ENCODE results near the gene EPB41L1. TPM values are rescaled to one million over a fixed set of nuclear protein-coding genes. Genes with fewer than 3 reads are reported as not detected.

The EPB41L1 gene
- total RNA-seq, 1 donor from 2014 or later, result 16.7 TPM

GRCh38 chr20:36175475-36175995 is 21.0 kb downstream of the EPB41L1 start:
- Histone ChIP-seq H3K27ac (no peak overlapping the region), H3K9me3 (no peaks in the 10 kb centered on the region), H3K27me3 (no peaks in the 10 kb centered on the region), H3K36me3 (peaks cover 7 to 16% of the 10 kb centered on the region in 2 donors), H3K4me1 (no peaks in the 10 kb centered on the region), H3K4me3 (no peak overlapping the region)
- DNase-seq (ENCODE audit: low spot score in 2 of 2), result no peak
- TF ChIP-seq, protein P1, sequence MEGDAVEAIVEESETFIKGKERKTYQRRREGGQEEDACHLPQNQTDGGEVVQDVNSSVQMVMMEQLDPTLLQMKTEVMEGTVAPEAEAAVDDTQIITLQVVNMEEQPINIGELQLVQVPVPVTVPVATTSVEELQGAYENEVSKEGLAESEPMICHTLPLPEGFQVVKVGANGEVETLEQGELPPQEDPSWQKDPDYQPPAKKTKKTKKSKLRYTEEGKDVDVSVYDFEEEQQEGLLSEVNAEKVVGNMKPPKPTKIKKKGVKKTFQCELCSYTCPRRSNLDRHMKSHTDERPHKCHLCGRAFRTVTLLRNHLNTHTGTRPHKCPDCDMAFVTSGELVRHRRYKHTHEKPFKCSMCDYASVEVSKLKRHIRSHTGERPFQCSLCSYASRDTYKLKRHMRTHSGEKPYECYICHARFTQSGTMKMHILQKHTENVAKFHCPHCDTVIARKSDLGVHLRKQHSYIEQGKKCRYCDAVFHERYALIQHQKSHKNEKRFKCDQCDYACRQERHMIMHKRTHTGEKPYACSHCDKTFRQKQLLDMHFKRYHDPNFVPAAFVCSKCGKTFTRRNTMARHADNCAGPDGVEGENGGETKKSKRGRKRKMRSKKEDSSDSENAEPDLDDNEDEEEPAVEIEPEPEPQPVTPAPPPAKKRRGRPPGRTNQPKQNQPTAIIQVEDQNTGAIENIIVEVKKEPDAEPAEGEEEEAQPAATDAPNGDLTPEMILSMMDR (IDR thresholded peaks at IDR 0.05), result no peak
- intact Hi-C loops (cut with DNase I), result no loop called here

- Histone ChIP-seq H3K27me3 (no peaks in the 10 kb centered on the region), H3K9me3 (no peaks in the 10 kb centered on the region), H3K27ac (no peak overlapping the region), H3K4me1 (no peaks in the 10 kb centered on the region), H3K4me3 (no peak overlapping the region), H3K36me3 (peaks cover 7 to 35% of the 10 kb centered on the region in 2 donors)
- intact Hi-C loops (cut with DNase I), result no loop called here
- TF ChIP-seq, protein P1 (IDR thresholded peaks at IDR 0.05), result no peak
- no peak for DNase-seq (ENCODE audit: low spot score in 2 of 2)
Observed at GRCh38 chr20:36177716-36178115, 23.2 kb downstream of the EPB41L1 start.

- DNase-seq (ENCODE audit: low spot score in 2 of 2), result no peak
- H3K36me3 ChIP-seq, result peaks cover 7 to 40% of the 10 kb centered on the region in 2 donors
- H3K9me3 ChIP-seq, result no peaks in the 10 kb centered on the region
- intact Hi-C loops (cut with DNase I), result no loop called here
- H3K4me3 ChIP-seq, result no peak overlapping the region
- no peak overlapping the region for H3K27ac ChIP-seq
- no peaks in the 10 kb centered on the region for H3K4me1 ChIP-seq
- TF ChIP-seq, protein P1 (IDR thresholded peaks at IDR 0.05), result no peak
- no peaks in the 10 kb centered on the region for H3K27me3 ChIP-seq
Observed at GRCh38 chr20:36179170-36179945, 24.8 kb downstream of the EPB41L1 start.

DNA sequence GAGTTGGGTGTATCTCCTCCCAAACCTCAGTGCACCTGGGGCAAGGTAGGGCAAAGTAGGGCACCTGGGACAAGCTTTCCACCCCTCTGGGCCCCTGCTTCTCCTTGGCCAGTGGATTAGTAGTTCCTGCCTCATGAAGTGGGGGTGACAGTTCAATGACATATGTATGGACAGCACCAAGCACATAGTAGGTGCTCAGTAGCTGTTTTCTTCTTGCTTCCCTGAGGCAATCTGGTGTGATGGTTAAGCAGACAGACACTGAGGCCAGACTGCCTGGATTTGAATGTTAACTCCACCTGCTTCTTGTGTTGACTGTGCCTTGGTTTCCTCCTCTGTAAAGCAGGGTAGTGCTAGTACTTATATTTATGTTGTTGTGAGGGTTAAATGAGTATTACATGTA is 25.8 kb downstream of the EPB41L1 start:
- Histone ChIP-seq H3K4me3 (no peak overlapping the region), H3K27ac (no peak overlapping the region), H3K36me3 (peaks cover 7 to 41% of the 10 kb centered on the region in 2 donors), H3K9me3 (no peaks in the 10 kb centered on the region), H3K27me3 (no peaks in the 10 kb centered on the region), H3K4me1 (no peaks in the 10 kb centered on the region)
- intact Hi-C loops (cut with DNase I), result no loop called here
- TF ChIP-seq, protein P1 (IDR thresholded peaks at IDR 0.05), result no peak
- DNase-seq (ENCODE audit: low spot score in 2 of 2), result no peak

GRCh38 chr20:36181934-36182603 is 27.5 kb downstream of the EPB41L1 start:
- Histone ChIP-seq H3K4me3 (no peak overlapping the region), H3K9me3 (no peaks in the 10 kb centered on the region), H3K27me3 (no peaks in the 10 kb centered on the region), H3K4me1 (no peaks in the 10 kb centered on the region), H3K27ac (no peak overlapping the region), H3K36me3 (peaks cover 4 to 42% of the 10 kb centered on the region in 2 donors)
- TF ChIP-seq, protein P1 (IDR thresholded peaks at IDR 0.05), result no peak
- intact Hi-C loops (cut with DNase I), result no loop called here
- DNase-seq (ENCODE audit: low spot score in 2 of 2), result no peak

All from ascending aorta (tissue), 2 donors.